ENCODE results near the gene MOB1A. TPM values are rescaled to one million over a fixed set of nuclear protein-coding genes. Genes with fewer than 3 reads are reported as not detected.

MOB1A gene
- total RNA-seq, 1 donor from 2014 or later, result 93.5 TPM

DNA sequence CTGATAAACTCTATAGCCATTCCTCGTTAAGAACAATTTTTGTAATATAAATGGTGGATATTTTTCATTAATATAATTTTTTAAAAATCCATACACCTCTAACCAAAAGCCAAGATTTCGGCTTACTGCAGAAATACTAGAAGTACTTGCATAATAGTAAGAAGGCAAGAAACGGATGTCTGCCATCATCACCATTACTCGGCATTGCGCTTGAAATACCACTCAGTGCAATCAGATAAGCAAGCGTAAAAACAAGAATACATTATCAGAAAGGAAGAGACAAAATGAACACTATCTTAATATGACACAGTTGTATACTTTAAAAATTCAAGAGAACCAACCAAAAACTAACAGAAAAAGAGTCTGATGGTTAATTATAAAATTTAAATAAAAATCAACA is 15.7 kb downstream of the MOB1A start:
- Mint-ChIP-seq H3K27me3 (no peaks in the 10 kb centered on the region), H3K36me3 (ENCODE audit: insufficient read depth) (peaks cover 33% of the 10 kb centered on the region), H3K27ac (no peak overlapping the region), H3K9me3 (ENCODE audit: low read depth) (peaks cover 3% of the 10 kb centered on the region), H3K4me1 (ENCODE audit: low read depth) (no peaks in the 10 kb centered on the region), H3K4me3 (ENCODE audit: low read depth) (no peak overlapping the region)
- TF ChIP-seq, protein P1, sequence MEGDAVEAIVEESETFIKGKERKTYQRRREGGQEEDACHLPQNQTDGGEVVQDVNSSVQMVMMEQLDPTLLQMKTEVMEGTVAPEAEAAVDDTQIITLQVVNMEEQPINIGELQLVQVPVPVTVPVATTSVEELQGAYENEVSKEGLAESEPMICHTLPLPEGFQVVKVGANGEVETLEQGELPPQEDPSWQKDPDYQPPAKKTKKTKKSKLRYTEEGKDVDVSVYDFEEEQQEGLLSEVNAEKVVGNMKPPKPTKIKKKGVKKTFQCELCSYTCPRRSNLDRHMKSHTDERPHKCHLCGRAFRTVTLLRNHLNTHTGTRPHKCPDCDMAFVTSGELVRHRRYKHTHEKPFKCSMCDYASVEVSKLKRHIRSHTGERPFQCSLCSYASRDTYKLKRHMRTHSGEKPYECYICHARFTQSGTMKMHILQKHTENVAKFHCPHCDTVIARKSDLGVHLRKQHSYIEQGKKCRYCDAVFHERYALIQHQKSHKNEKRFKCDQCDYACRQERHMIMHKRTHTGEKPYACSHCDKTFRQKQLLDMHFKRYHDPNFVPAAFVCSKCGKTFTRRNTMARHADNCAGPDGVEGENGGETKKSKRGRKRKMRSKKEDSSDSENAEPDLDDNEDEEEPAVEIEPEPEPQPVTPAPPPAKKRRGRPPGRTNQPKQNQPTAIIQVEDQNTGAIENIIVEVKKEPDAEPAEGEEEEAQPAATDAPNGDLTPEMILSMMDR (IDR thresholded peaks at IDR 0.05; ENCODE audit: unreplicated experiment), result no peak
- no peak for DNase-seq (ENCODE audit: low spot score, unreplicated experiment)

GRCh38 chr2:74155830-74156229 is 22.8 kb downstream of the MOB1A start:
- TF ChIP-seq, protein P1 (IDR thresholded peaks at IDR 0.05; ENCODE audit: unreplicated experiment), result no peak
- no peaks in the 10 kb centered on the region for H3K4me1 Mint-ChIP-seq (ENCODE audit: low read depth)
- no peak for DNase-seq (ENCODE audit: low spot score, unreplicated experiment)
- H3K27ac Mint-ChIP-seq, result no peak overlapping the region
- H3K27me3 Mint-ChIP-seq, result no peaks in the 10 kb centered on the region
- H3K36me3 Mint-ChIP-seq (ENCODE audit: insufficient read depth), result peaks cover 15% of the 10 kb centered on the region
- no peaks in the 10 kb centered on the region for H3K9me3 Mint-ChIP-seq (ENCODE audit: low read depth)
- no peak overlapping the region for H3K4me3 Mint-ChIP-seq (ENCODE audit: low read depth)

DNA sequence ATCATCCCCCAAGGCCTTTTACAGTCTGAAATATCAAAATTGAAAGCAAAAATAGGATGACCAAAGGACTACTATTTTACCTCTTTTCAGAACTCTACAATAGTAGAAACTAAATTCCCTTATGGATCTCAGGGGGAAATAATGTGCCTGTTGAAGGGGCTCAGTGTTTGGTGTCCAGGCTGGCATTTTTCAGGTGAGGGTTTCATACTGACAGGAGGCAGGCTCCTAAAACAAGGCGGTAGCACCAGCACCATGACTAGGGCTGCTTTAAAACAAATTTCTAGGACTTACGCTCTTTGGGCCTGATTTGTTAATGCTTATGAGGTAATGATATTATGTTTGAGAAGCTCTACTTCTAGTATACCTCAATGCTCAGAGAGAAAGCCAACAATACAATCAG is 25.7 kb downstream of the MOB1A start:
- Mint-ChIP-seq H3K4me3 (ENCODE audit: low read depth) (no peak overlapping the region), H3K27me3 (no peaks in the 10 kb centered on the region), H3K36me3 (ENCODE audit: insufficient read depth) (peaks cover 12% of the 10 kb centered on the region), H3K9me3 (ENCODE audit: low read depth) (no peaks in the 10 kb centered on the region), H3K4me1 (ENCODE audit: low read depth) (no peaks in the 10 kb centered on the region), H3K27ac (no peak overlapping the region)
- TF ChIP-seq, protein P1 (IDR thresholded peaks at IDR 0.05; ENCODE audit: unreplicated experiment), result no peak
- no peak for DNase-seq (ENCODE audit: low spot score, unreplicated experiment)

- no peaks in the 10 kb centered on the region for H3K27me3 Mint-ChIP-seq
- H3K4me1 Mint-ChIP-seq (ENCODE audit: low read depth), result peaks cover 2% of the 10 kb centered on the region
- H3K27ac Mint-ChIP-seq, result peak overlapping the region; percentile 12
- H3K4me3 Mint-ChIP-seq (ENCODE audit: low read depth), result no peak overlapping the region
- no peak for DNase-seq (ENCODE audit: low spot score, unreplicated experiment)
- TF ChIP-seq, protein P1 (IDR thresholded peaks at IDR 0.05; ENCODE audit: unreplicated experiment), result no peak
- no peaks in the 10 kb centered on the region for H3K9me3 Mint-ChIP-seq (ENCODE audit: low read depth)
- peaks cover 4% of the 10 kb centered on the region for H3K36me3 Mint-ChIP-seq (ENCODE audit: insufficient read depth)
These were observed 28.9 kb downstream of the MOB1A start for GRCh38 chr2:74149570-74150319.

GRCh38 chr2:74149247-74149525 is 29.5 kb downstream of the MOB1A start:
- DNase-seq (ENCODE audit: low spot score, unreplicated experiment), result no peak
- H3K9me3 Mint-ChIP-seq (ENCODE audit: low read depth), result no peaks in the 10 kb centered on the region
- H3K4me3 Mint-ChIP-seq (ENCODE audit: low read depth), result peak overlapping the region; percentile 20
- H3K4me1 Mint-ChIP-seq (ENCODE audit: low read depth), result peaks cover 2% of the 10 kb centered on the region
- peaks cover 4% of the 10 kb centered on the region for H3K36me3 Mint-ChIP-seq (ENCODE audit: insufficient read depth)
- H3K27me3 Mint-ChIP-seq, result no peaks in the 10 kb centered on the region
- no peak overlapping the region for H3K27ac Mint-ChIP-seq
- TF ChIP-seq, protein P1 (IDR thresholded peaks at IDR 0.05; ENCODE audit: unreplicated experiment), result no peak
